ENCODE measurements around the gene ITPR1. TPM values are rescaled to one million over a fixed set of nuclear protein-coding genes. Genes with fewer than 3 reads are reported as not detected.

The ITPR1 gene
- total RNA-seq, 2 experiments from 2014 or later: 84.4 to 104 TPM

- Histone ChIP-seq H3K79me2 (ENCODE audit: insufficient read depth, low read depth, low read length) (no peaks in the 10 kb centered on the region), H3K9me2 (ENCODE audit: insufficient read depth, low read length) (no peaks in the 10 kb centered on the region), H2AFZ (ENCODE audit: low read length) (no peak overlapping the region), H3K4me1 (ENCODE audit: insufficient read depth, low read length, poor library complexity, severe bottlenecking) (no peaks in the 10 kb centered on the region), H3K9me3 (ENCODE audit: low read length) (no peaks in the 10 kb centered on the region), H4K20me1 (ENCODE audit: insufficient read depth, low read length) (no peaks in the 10 kb centered on the region), H3K27ac (ENCODE audit: low read depth, low read length, poor library complexity, severe bottlenecking) (no peak overlapping the region), H3K4me2 (ENCODE audit: low read length) (no peak overlapping the region), H3K4me3 (ENCODE audit: low read depth, low read length, poor library complexity, severe bottlenecking) (no peak overlapping the region), H3K36me3 (ENCODE audit: insufficient read depth, low read length) (peaks cover 37% of the 10 kb centered on the region; the same call in 1 of the 2 replicates)
- intact Hi-C loops (cut with micrococcal nuclease; ENCODE audit: unreplicated experiment): no loop called here
- CTCF ChIA-PET (ENCODE audit: unreplicated experiment): no interaction called here
- BruUV-seq (replicated peaks): no TSS peak
- DNase-seq (ENCODE audit: low spot score): no peak
- TF ChIP-seq EZH2phosphoT487 (IDR thresholded peaks at IDR 0.05; ENCODE audit: borderline replicate concordance, low read depth, low read length) (no peak), CTCF (conservative IDR thresholded peaks at IDR 0.05; ENCODE audit: low read length) (no peak)
- POLR2A ChIA-PET: interaction anchor here (1.0 to 1.1 kb wide), 2 partner anchors 10 to 12 kb away, joined by 3 to 5 read pairs; no protein-coding TSS in a partner anchor
Measured at GRCh38 chr3:4799266-4800256, 306.4 kb downstream of the ITPR1 start.

GRCh38 chr3:4800595-4800994 is 307.4 kb downstream of the ITPR1 start:
- no peaks in the 10 kb centered on the region for H3K9me3 ChIP-seq (ENCODE audit: low read length)
- H2AFZ ChIP-seq (ENCODE audit: low read length): no peak overlapping the region
- no peaks in the 10 kb centered on the region for H3K4me1 ChIP-seq (ENCODE audit: insufficient read depth, low read length, poor library complexity, severe bottlenecking)
- no peaks in the 10 kb centered on the region for H4K20me1 ChIP-seq (ENCODE audit: insufficient read depth, low read length)
- ChIA-PET POLR2A (interaction anchor here (1.1 kb wide), 1 partner anchor 13 kb away, joined by 5 read pairs; no protein-coding TSS in a partner anchor), CTCF (ENCODE audit: unreplicated experiment) (no interaction called here)
- no TSS peak for BruUV-seq (replicated peaks)
- TF ChIP-seq EZH2phosphoT487 (IDR thresholded peaks at IDR 0.05; ENCODE audit: borderline replicate concordance, low read depth, low read length) (no peak), CTCF (conservative IDR thresholded peaks at IDR 0.05; ENCODE audit: low read length) (no peak)
- no peak overlapping the region for H3K4me2 ChIP-seq (ENCODE audit: low read length)
- DNase-seq (ENCODE audit: low spot score): no peak
- H3K79me2 ChIP-seq (ENCODE audit: insufficient read depth, low read depth, low read length): no peaks in the 10 kb centered on the region
- no peak overlapping the region for H3K27ac ChIP-seq (ENCODE audit: low read depth, low read length, poor library complexity, severe bottlenecking)
- peaks cover 45% of the 10 kb centered on the region; the same call in 1 of the 2 replicates for H3K36me3 ChIP-seq (ENCODE audit: insufficient read depth, low read length)
- intact Hi-C loops (cut with micrococcal nuclease; ENCODE audit: unreplicated experiment): no loop called here
- no peaks in the 10 kb centered on the region for H3K9me2 ChIP-seq (ENCODE audit: insufficient read depth, low read length)
- H3K4me3 ChIP-seq (ENCODE audit: low read depth, low read length, poor library complexity, severe bottlenecking): no peak overlapping the region

- no peaks in the 10 kb centered on the region for H3K9me3 ChIP-seq (ENCODE audit: low read length)
- DNase-seq (ENCODE audit: low spot score): no peak
- H3K4me1 ChIP-seq (ENCODE audit: insufficient read depth, low read length, poor library complexity, severe bottlenecking): no peaks in the 10 kb centered on the region
- H4K20me1 ChIP-seq (ENCODE audit: insufficient read depth, low read length): no peaks in the 10 kb centered on the region
- H3K9me2 ChIP-seq (ENCODE audit: insufficient read depth, low read length): no peaks in the 10 kb centered on the region
- H3K36me3 ChIP-seq (ENCODE audit: insufficient read depth, low read length): peaks cover 53% of the 10 kb centered on the region; the same call in 1 of the 2 replicates
- ChIA-PET POLR2A (no interaction called here), CTCF (ENCODE audit: unreplicated experiment) (no interaction called here)
- no peak overlapping the region for H2AFZ ChIP-seq (ENCODE audit: low read length)
- H3K79me2 ChIP-seq (ENCODE audit: insufficient read depth, low read depth, low read length): no peaks in the 10 kb centered on the region
- H3K4me2 ChIP-seq (ENCODE audit: low read length): no peak overlapping the region
- no peak overlapping the region for H3K4me3 ChIP-seq (ENCODE audit: low read depth, low read length, poor library complexity, severe bottlenecking)
- H3K27ac ChIP-seq (ENCODE audit: low read depth, low read length, poor library complexity, severe bottlenecking): no peak overlapping the region
- intact Hi-C loops (cut with micrococcal nuclease; ENCODE audit: unreplicated experiment): no loop called here
- TF ChIP-seq EZH2phosphoT487 (IDR thresholded peaks at IDR 0.05; ENCODE audit: borderline replicate concordance, low read depth, low read length) (no peak), CTCF (conservative IDR thresholded peaks at IDR 0.05; ENCODE audit: low read length) (no peak)
- no TSS peak for BruUV-seq (replicated peaks)
Measured at GRCh38 chr3:4801892-4802291, 308.7 kb downstream of the ITPR1 start.
